TTC549 (cell line): Measurements from ENCODE around the gene ABCF3.
A peak's percentile ranks its signal among the peaks of the same experiment; 100 is the strongest.

Experiments
- FAIRE-seq: peaks from 2 replicates; lab custom pipeline; 2012; peaks lifted over from hg19 to GRCh38; lab: Jason Lieb, UNC

Gene ABCF3

DNA sequence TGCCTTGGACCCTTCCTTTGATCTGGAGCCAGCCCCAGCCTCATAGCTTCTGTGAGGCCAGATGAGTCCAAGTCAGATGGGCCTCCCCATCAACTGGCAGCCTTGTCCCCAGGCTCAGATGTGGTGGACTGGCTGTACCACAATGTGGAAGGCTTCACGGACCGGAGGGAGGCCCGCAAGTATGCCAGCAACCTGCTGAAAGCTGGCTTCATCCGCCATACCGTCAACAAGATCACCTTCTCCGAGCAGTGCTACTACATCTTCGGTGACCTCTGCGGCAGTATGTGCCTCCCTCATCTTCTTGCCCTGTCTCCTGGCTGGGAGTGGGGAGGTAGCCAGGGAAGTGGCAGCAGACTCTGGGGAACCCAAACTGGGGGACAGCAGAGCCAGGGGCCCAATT is 18.2 kb upstream of the ABCF3 start:
- no peak for FAIRE-seq

DNA sequence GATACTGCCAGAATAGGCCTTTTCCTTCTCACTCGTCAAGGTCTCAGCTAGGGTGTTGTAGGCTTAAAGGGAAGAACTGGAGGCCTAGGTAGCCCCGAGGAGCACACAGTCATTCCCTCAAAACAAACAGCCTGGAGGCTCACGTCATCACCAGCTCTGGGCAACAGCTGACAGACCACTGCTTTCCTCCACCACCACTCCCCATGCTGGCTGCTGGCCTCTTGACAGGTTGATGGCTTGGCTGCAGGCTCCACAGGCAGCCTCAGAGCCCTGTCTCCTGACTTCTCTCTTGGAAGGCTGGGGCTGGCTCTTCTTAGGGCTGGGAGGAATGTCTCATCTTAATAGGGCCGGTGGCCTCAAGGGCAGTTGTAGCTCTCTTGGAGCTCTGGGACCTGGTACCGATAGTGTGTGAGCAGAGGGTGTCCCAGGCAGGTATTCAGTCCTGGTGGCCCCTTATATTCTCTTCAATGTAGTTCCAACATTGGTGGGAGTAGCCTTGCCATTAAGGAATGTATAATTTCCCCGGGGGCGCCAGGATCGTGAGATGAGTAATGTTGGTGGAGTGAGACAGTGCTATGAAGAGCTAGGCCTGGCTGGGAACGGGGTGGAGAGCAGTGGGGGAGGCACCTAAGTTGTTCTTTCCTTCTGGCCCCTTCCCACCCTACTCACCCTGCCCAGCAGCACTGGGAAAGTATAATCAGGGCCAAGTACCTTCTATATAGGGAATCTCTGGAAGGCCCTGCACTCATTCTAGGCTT is 17.5 kb upstream of the ABCF3 start:
- FAIRE-seq: no peak

DNA sequence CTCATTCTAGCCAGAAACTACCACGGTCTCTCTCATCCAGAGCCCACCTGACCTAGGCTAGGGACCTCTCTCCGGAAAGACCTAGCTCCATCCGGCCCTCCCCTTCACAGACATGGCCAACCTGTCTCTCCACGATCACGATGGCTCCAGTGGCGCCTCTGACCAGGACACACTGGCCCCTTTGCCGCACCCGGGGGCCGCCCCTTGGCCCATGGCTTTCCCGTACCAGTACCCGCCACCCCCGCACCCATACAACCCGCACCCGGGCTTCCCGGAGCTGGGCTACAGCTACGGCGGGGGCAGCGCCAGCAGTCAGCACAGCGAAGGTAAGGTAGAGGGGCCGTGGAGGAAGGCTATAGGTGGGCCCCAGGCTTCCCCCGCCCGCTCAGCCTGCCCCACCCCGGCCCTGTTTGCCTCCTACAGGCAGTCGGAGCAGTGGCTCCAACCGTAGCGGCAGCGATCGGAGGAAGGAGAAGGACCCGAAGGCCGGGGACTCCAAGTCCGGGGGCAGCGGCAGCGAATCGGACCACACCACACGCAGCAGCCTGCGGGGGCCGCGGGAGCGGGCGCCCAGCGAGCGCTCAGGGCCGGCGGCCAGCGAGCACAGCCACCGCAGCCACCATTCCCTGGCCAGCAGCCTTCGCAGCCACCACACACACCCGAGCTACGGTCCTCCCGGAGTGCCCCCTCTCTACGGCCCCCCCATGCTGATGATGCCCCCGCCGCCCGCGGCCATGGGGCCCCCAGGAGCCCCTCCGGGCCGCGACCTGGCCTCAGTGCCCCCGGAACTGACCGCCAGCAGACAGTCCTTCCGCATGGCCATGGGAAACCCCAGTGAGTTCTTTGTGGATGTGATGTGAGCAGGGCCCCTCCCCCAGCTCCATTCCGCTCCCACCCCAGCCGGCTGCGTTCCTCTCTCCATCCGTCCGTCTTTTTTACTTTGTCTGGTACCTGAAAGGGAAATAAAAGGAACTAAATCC is 15.8 kb upstream of the ABCF3 start:
- FAIRE-seq: no peak

DNA sequence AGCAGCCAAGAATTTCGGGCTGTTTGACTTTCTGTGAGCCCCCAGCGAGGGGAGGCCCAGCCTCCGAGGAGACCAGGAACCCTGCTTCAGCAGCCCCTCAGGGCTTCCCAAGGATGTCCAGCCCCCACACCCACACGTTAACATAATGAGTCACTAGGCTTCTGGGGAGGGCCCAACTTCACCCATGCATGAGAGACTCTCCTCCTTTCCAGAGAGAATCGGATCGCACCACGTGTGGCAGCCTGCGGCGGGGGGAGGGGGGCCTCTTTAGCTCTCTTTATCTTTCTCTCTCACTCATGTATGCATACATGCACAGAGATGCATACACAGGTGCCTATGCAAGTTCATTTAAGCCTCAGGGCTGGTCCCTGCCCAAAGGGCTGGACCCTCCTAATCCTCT is 14.4 kb upstream of the ABCF3 start:
- FAIRE-seq: no peak

DNA sequence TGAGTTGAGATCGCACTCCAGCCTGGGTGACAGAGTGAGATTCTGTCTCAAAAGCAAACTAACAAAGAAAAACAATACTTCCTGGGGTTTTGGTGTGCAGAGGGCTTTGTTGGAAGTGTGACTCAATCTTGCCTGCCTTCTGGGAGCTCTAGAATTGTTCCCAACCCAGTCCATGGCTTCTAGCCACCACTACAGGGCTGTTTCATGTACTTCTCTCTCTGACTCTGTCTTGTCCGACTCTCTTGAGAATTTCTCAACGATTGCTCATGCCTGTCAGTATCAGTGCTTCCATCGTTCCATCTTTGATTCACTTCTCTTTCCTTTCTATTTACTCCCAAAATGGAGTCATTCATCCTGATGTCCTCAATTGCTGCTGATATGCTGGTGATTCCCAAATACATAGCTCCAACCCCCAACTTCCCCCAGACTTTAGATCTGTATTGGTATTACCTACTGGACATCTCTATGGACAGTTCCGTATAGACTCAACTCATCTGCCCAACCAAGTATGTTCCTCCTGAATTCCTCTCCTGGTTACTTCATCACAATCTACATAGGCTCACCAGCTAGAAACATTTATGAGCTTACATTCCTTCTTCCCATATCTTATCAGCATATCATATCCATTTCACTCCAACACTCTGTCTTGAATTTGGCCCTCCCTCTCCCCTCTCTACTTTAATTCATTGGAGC is 13.2 kb upstream of the ABCF3 start:
- FAIRE-seq: no peak

DNA sequence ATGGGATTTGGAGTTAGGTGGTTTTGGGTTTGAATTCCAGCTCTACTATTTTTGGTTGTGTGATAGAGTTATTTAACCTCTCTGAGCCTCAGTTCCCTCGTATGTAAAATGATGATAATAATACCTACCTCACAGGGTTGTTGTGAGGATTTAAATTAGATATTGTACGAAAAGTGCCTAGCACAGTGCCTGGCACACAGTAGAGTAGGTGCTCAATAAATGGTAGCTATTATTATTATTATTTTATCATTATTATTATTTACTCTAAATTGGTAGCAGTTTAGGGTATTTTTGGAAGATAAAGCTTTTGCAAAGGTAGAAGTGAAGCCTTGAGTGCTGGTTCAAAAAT is 12.7 kb upstream of the ABCF3 start:
- FAIRE-seq: no peak

DNA sequence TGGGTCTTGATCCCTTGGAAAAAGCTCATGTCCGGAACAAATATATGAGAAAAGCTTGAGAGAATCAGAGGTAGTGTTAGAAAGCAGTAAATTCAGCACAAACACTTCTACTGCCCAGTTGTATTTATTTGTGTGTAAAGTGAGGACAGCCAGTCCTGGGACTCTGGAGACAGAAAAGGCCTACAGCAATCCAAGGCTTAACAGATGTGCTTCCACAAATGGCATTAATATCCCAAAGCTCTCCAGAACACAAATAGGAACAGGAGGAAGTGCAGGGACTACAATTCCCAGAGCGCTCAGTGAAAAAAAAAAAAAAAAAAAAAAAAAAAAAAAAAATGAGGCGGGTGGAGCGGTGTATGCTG is 11.7 kb upstream of the ABCF3 start:
- FAIRE-seq: no peak

DNA sequence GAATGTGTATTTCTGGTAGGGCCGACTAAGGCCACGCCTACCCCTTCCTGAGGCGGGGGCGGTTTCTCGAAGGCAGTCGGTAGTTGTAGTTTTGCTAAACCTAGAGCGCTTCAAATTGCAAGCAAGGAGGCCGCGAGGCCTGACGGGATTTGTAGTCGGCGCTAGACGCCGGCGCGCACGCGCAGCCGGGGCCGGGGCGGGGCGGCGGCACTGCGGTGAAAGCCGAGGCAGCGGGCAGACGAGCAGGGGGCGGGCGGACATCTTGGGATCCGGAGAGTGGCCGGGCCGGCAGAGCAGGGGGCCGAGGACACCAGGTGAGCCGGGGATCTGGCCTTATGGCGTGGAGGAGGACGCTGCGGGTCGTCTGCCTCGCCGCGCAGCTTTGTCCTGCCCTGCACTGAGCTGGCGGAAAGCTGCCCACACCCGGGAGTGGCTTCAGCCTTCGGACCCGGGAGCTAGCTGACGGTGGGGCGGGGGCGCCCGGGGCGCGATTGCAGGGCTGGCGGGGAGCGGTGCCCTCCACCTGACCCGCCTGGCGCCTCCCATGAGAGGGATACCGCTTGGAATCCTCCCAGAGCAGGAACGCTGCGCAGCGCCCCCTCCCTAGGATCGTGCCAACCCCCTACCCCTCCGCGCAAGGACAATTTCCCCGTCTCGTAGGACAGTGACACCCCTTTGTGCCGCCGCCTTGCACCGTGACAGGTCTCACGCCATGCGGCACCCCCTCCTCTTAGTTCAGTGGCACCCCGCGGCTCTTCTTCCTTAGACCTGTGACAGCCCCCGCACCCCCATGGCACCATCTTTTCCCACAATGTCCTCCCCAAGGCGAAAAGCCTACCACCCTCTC is 11.1 kb upstream of the ABCF3 start, which contains the start of gene AP2M1:
TSS of gene AP2M1 (plus strand) at position 210 of the 847 bp plus-strand sequence. CDS start 2,139 bp downstream, outside the sequence.
- FAIRE-seq: peak; percentile 74

DNA sequence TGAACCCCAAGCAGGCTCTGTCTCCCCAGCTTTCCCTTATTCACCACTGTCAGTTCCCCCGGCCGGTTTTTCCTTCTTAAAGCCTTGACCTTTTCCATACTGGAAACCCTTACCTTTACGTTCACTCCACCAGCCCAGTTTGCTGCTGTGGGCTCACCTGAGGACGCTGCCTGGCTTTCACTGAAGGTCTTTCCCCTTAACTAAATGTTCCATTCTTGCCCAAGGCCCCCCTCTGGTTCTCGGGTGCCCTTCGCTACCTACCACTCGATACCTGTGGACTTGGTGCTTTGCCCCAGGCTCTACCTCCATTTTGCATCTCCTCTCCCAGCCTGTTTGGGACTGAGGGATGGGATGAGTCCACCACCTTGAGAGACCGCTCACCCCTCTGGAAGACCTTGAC is 10.5 kb upstream of the ABCF3 start:
- no peak for FAIRE-seq

DNA sequence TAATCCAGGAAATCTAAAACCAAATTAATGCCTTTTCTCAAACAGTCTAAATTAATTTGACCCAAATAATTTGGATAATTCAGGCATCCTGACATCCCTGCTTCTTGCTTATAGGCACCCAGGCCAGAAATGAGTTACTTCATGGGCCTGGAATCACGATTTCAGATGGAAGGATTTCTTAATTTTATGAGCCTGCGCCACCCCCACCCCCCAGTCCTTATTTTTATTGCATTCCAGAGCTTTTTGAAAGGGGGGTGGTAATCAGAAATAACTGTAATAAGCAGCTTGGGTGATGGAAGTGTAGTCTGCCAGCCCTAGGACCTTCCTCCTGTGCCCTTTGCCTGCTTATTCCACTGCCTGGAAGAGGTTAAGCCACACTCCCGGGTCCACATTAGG is 10.0 kb upstream of the ABCF3 start:
- no peak for FAIRE-seq

DNA sequence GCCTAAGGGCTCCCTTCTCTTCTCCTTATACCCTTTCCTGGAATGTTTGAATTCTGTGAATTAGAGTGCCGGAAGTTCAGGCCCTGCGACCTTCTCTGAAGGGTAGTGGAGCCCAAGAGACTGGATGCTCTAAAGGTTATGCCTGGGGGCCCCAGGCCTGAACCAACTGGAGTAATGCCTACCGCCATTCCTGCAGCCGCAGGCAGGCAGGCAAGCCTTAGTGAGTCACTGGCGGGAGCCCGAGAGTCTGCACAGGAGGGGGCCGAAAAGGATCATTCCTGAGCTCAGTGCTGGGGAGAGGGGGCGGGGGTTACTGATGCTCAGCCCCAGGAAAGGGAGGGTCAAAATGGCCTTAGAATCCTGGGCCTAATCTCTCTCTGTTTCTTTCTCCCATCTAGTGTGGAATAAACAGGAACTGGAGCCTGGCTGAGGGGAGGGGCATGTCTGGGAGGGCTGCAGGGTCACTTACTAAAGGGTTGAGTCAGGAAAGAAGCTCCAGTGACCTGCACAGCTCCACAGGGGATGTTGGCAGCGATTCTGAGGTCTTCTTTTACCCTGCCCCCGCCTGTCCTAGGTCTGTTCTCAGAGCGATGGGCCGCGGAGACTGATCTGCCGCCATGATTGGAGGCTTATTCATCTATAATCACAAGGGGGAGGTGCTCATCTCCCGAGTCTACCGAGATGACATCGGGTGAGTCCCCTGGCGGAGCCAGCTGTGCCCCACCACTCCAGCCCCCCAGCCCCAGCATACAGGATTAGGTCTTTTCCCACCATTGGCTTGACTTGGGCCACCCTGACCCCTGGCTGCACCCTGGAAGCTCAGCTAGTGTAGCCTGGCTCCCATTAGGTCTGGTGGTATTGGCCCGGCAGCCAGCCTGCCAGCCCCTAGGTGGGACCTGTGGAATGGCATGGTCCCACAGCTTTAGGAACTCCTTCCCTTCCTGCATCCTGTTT is 9.3 kb upstream of the ABCF3 start:
- no peak for FAIRE-seq

DNA sequence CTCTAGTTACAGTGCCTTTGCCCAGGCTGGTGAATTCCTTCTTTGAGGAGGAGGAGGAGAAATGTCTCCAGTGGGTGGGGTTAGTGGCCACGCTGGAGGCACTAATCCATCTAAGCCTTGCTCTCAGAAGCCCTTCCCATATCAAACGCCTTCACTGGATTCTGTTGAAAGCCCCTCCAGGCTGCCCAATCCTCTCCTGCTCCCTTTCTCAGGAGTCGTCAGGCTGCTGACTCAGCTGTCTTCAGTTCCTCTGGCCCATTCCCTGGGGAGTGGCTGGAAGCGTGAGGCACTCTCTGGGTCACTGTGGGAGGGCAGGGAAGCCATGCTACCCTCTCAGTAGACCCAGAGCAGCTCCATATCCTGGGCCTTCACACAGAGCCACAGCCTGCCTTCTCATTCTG is 8.7 kb upstream of the ABCF3 start:
- no peak for FAIRE-seq

DNA sequence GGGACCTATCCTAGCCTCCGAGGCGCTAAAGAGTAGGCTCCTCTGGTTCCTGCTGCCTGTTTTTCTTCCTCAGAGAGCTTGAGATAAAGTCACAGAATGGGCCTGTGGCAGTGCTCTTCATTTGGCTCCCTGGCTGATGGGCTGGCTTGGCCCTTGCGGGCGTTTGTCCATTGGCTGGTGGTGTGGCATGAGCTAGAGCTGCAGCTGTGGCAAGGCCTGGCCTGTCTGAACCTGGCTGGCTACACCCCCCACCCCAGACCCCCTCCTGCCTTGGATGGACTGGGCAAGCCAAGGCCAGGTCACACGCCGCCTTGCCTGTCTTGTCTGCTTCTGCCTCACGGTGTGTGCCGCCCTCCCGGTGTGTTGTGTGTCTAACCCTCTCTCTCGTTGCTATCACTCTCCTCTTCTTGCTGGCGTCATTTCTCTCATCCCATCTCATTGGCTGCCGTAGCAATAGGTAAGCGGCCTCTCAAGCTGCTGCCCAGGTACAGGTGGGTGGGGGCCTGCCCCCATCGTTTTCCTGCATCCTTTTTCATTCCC is 8.2 kb upstream of the ABCF3 start:
- FAIRE-seq: no peak

DNA sequence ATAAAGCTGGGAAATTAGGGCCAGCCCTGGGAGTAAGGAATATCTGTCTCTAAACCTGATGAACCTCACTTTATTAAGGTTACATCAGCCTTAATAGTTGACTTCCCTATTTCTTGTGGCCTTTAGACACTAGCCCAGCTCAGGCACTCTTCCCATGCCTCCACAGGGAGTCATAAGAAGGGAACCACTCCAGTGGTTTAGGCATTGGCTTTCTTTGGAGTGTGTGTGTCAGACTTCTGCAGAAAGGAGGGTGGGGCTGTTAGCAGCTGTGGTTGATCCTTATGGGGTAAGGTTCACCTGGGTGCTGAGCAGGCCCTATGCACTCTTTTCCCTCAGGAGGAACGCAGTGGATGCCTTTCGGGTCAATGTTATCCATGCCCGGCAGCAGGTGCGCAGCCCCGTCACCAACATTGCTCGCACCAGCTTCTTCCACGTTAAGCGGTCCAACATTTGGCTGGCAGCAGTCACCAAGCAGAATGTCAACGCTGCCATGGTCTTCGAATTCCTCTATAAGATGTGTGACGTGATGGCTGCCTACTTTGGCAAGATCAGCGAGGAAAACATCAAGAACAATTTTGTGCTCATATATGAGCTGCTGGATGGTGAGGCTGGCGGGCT is 7.4 kb upstream of the ABCF3 start:
- FAIRE-seq: no peak

DNA sequence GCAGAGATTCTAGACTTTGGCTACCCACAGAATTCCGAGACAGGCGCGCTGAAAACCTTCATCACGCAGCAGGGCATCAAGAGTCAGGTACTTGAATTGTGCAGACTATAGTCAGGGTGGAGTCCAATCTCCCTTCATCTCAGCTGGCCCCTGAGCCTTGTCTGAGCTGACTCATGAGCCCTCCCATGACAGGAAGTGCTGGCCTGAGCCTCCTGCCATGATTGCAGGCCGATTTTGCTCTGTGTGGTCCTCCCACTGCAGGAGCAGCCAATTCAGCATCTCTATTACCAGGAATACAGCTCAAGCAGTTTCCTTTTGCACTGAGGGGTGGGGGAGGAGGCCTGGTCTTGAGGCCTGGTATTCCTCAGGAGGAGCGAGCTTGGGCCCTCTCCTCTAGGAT is 5.8 kb upstream of the ABCF3 start:
- FAIRE-seq: no peak

DNA sequence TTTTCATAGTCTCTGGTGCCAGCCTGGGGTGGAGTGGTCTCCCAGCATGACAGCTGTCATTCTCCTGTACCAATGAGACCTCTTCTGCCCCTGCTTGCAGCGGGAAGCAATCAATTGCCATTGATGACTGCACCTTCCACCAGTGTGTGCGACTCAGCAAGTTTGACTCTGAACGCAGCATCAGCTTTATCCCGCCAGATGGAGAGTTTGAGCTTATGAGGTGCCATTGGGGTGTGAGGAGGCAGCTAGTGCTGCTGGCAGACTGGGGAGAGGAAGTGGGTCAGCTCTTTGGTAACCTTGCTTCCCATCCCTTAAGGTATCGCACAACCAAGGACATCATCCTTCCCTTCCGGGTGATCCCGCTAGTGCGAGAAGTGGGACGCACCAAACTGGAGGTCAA is 4.4 kb upstream of the ABCF3 start:
- FAIRE-seq: no peak

DNA sequence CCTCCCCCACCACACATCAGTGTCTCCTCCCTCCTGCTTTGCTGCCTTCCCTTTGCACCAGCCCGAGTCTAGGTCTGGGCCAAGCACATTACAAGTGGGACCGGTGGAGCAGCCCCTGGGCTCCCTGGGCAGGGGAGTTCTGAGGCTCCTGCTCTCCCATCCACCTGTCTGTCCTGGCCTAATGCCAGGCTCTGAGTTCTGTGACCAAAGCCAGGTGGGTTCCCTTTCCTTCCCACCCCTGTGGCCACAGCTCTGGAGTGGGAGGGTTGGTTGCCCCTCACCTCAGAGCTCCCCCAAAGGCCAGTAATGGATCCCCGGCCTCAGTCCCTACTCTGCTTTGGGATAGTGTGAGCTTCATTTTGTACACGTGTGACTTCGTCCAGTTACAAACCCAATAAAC is 2.3 kb upstream of the ABCF3 start:
- FAIRE-seq: no peak

DNA sequence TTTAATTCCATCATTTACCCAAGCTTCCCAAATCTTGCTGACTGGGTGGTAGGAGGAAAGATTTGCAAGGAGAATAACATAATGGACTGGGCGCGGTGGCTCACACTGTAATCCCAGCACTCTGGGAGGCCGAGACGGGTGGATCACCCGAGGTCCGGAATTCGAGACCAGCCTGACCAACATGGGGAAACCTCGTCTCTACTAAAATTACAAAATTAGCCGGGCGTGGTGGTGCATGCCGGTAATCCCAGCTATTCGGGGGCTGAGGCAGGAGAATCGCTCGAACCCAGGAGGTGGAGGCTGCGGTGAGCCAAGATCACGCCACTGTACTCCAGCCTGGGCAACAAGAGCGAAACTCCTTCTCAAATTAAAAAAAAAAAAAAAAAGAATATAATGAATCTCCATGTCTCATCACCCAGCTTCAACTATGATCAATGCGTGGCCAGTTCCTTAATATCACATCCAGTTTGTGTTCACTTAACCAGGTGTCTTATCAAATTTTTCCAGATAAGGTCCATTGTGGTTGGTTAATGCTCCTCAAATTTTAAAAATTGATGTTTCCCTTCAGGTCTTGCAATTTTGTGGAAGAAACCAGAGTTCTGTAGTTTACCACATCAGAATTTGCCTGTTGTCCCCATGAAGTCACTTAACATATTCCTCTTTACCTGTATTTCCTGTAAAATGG is 1.3 kb upstream of the ABCF3 start:
- no peak for FAIRE-seq

DNA sequence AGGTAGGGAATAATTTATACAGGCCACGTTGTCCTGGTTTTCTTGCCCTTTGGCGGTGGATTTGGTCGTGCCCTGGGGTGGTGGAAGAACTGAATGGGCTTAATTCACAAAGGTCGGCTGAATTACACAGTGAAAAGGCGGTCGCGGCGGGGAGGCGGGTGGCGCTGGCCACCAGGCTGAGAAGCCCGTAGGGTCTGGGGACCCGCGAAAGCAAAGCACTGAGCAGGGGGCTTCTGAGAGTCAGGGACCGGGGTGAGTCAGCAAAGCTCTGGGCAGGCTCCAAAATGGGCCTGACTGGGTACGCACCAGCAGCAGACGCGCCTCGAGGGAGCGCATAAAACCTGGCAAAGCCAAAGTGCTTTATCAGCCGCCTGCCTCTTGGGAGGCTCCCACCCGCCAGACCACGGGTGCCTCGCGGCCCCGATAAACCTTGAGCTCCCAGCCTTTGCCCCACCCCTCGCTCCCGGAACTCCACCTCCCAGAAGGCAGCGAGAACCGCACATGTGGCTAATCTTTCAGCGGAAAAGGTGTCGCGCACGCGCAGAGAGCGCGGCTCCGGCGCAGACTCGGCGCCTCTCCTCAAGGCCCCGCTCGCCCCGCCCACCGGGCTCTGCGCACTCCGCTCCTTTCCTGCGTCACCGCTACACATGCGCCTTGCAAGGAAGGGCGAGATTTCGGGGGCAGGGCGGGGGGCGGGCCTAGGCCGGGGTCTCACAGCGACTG is 377 bp upstream of the ABCF3 start:
- no peak for FAIRE-seq
